Measurements from ENCODE around the gene AGFG2.
"Not testable (repeated sequence)": the region's sequence is repeated elsewhere in the genome, so short reads cannot be mapped to it uniquely, and the experiment has no call there.

Gene AGFG2

GRCh38 chr7:100561491-100562194 is 22.6 kb downstream of the AGFG2 start:
- Histone ChIP-seq H3K27me3 (ENCODE audit: insufficient read depth, poor library complexity, severe bottlenecking) (no peaks in the 10 kb centered on the region), H3K9me3 (ENCODE audit: severe bottlenecking) (no peaks in the 10 kb centered on the region), H3K4me3 (ENCODE audit: severe bottlenecking) (no peak overlapping the region), H3K27ac (ENCODE audit: poor library complexity, severe bottlenecking) (no peak overlapping the region), H3K4me1 (ENCODE audit: insufficient read depth, poor library complexity, severe bottlenecking) (no peaks in the 10 kb centered on the region), H3K36me3 (ENCODE audit: low read depth) (peaks cover 4% of the 10 kb centered on the region; the same call in 1 of the 2 replicates)
- no peak for DNase-seq (ENCODE audit: low spot score)
- TF ChIP-seq, protein P1, sequence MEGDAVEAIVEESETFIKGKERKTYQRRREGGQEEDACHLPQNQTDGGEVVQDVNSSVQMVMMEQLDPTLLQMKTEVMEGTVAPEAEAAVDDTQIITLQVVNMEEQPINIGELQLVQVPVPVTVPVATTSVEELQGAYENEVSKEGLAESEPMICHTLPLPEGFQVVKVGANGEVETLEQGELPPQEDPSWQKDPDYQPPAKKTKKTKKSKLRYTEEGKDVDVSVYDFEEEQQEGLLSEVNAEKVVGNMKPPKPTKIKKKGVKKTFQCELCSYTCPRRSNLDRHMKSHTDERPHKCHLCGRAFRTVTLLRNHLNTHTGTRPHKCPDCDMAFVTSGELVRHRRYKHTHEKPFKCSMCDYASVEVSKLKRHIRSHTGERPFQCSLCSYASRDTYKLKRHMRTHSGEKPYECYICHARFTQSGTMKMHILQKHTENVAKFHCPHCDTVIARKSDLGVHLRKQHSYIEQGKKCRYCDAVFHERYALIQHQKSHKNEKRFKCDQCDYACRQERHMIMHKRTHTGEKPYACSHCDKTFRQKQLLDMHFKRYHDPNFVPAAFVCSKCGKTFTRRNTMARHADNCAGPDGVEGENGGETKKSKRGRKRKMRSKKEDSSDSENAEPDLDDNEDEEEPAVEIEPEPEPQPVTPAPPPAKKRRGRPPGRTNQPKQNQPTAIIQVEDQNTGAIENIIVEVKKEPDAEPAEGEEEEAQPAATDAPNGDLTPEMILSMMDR (IDR thresholded peaks at IDR 0.05; ENCODE audit: poor library complexity, severe bottlenecking) = no peak
- ATAC-seq (ENCODE audit: low read depth) = no peak

DNA sequence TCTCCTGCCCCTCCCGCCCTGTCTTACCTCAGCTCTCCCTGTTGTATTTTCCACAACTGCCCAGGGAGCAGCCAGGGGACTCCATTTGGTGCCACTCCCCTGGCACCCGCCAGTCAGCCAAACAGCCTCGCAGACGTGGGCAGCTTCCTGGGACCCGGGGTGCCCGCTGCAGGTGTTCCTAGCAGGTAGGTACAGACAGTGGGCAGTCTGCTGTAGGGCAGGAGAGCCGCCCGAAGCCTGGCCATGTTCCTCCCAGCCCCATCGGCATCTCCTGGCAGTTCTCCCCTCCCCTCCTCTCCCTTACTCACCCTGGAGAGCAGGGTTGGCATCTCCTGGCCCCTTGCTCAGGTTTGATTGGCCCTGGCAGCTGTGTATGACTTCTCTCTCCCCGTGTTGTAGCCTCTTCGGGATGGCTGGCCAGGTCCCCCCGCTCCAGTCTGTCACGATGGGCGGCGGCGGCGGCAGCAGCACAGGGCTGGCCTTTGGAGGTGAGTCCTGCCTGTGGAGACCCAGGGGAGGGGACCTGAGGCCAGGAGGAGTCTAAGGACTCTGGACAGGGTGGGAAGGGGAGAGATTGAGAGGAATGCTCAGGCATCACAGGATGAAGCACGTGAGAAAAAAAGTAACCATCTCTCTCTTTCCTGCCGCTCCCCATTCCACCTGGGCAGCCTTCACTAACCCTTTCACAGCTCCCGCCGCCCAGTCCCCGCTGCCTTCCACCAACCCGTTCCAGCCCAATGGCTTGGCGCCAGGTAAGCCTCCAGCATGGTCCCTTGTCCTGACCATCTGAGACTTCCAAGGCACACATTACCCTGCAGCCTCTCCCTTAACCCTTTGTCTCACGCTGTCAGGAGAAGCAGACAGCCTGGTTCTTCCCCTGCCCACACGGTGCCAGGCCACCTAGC is 23.4 kb downstream of the AGFG2 start:
- H3K4me1 ChIP-seq (ENCODE audit: insufficient read depth, poor library complexity, severe bottlenecking) = no peaks in the 10 kb centered on the region
- ATAC-seq (ENCODE audit: low read depth) = no peak
- H3K4me3 ChIP-seq (ENCODE audit: severe bottlenecking) = no peak overlapping the region
- H3K9me3 ChIP-seq (ENCODE audit: severe bottlenecking) = no peaks in the 10 kb centered on the region
- TF ChIP-seq, protein P1 (IDR thresholded peaks at IDR 0.05; ENCODE audit: poor library complexity, severe bottlenecking) = no peak
- no peak overlapping the region for H3K27ac ChIP-seq (ENCODE audit: poor library complexity, severe bottlenecking)
- DNase-seq (ENCODE audit: low spot score) = no peak
- H3K36me3 ChIP-seq (ENCODE audit: low read depth) = peaks cover 3% of the 10 kb centered on the region; the same call in 1 of the 2 replicates
- H3K27me3 ChIP-seq (ENCODE audit: insufficient read depth, poor library complexity, severe bottlenecking) = no peaks in the 10 kb centered on the region

GRCh38 chr7:100563100-100563564 is 24.1 kb downstream of the AGFG2 start:
- Histone ChIP-seq H3K4me1 (ENCODE audit: insufficient read depth, poor library complexity, severe bottlenecking) (no peaks in the 10 kb centered on the region), H3K27ac (ENCODE audit: poor library complexity, severe bottlenecking) (no peak overlapping the region), H3K27me3 (ENCODE audit: insufficient read depth, poor library complexity, severe bottlenecking) (no peaks in the 10 kb centered on the region), H3K36me3 (ENCODE audit: low read depth) (0 out of 2 replicates have a peak, but pooled peaks cover 3% of the 10 kb centered on the region), H3K4me3 (ENCODE audit: severe bottlenecking) (no peak overlapping the region), H3K9me3 (ENCODE audit: severe bottlenecking) (no peaks in the 10 kb centered on the region)
- ATAC-seq (ENCODE audit: low read depth) (no peak), DNase-seq (ENCODE audit: low spot score) (no peak)
- TF ChIP-seq, protein P1 (IDR thresholded peaks at IDR 0.05; ENCODE audit: poor library complexity, severe bottlenecking) = no peak

GRCh38 chr7:100563809-100564400 is 24.9 kb downstream of the AGFG2 start:
- DNase-seq (ENCODE audit: low spot score) (no peak), ATAC-seq (ENCODE audit: low read depth) (peak; percentile 49; the same call in 2 of the 3 replicates)
- Histone ChIP-seq H3K9me3 (ENCODE audit: severe bottlenecking) (no peaks in the 10 kb centered on the region), H3K4me3 (ENCODE audit: severe bottlenecking) (no peak overlapping the region), H3K36me3 (ENCODE audit: low read depth) (0 out of 2 replicates have a peak, but pooled peaks cover 3% of the 10 kb centered on the region), H3K27me3 (ENCODE audit: insufficient read depth, poor library complexity, severe bottlenecking) (no peaks in the 10 kb centered on the region), H3K4me1 (ENCODE audit: insufficient read depth, poor library complexity, severe bottlenecking) (no peaks in the 10 kb centered on the region), H3K27ac (ENCODE audit: poor library complexity, severe bottlenecking) (no peak overlapping the region)
- TF ChIP-seq, protein P1 (IDR thresholded peaks at IDR 0.05; ENCODE audit: poor library complexity, severe bottlenecking) = peak; percentile 88

- not testable (repeated sequence) for H3K9me3 ChIP-seq (ENCODE audit: severe bottlenecking); H3K4me3 ChIP-seq (ENCODE audit: severe bottlenecking); DNase-seq (ENCODE audit: low spot score); H3K4me1 ChIP-seq (ENCODE audit: insufficient read depth, poor library complexity, severe bottlenecking); H3K27me3 ChIP-seq (ENCODE audit: insufficient read depth, poor library complexity, severe bottlenecking); H3K27ac ChIP-seq (ENCODE audit: poor library complexity, severe bottlenecking); ATAC-seq (ENCODE audit: low read depth); H3K36me3 ChIP-seq (ENCODE audit: low read depth)
Measured at GRCh38 chr7:100564405-100564804, 25.4 kb downstream of the AGFG2 start.
